Fibroblast of mammary gland (primary cell): ENCODE data around the gene C10orf105.

Experiments
- DNase-seq: peaks from one replicate; pipeline ENCODE4 v3.0.0-alpha.2; 2010; ENCODE audit warnings: low read depth
- H3K4me3 ChIP-seq: 2 replicates; pipeline ENCODE4 v1.5.1; 2011; ENCODE audit warnings: low read depth, mild to moderate bottlenecking, low read length, moderate library complexity; ENCODE audit not compliant: control insufficient read depth
- TF ChIP-seq, protein P1 (sequence below): conservative IDR thresholded peaks from 2 replicates; pipeline ENCODE4 v1.5.1; 2011; ENCODE audit warnings: low read depth, low read length, inconsistent platforms; ENCODE audit not compliant: control insufficient read depth, insufficient read depth

C10orf105 gene

DNA sequence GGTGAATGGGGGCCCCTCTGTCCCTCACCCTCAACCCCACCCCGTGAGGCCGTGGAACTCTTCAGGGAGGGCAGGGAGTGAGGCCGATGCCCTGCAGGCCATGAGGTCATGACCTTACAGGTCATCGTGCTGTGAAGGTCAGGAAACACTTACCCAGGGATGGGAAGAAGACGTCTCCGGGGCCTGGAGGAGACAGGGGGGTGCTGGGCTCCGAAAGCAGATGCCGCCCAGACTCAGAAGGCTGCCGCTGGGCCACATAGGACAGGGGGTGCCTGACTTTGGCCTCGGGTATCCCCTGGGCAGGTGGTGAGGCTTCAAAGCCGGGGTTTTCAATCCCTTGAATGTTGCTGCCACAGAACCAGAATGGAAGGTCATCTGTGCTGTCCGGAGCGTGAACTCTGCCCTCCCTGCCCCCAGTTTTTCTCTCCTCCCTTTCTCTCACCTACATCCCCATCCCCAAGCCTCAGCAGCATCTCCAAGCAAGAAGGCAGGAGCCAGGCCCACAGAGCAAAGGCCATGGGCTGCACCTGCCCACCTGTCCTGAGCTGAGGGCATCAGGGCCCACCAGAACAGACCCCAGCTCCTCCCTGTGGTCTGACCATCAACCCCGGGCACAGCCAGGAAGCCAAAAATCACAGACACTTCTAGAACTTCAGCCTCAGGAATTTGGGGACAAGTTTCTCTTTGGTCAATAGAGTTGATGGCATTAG lies 32.1 kb upstream of the C10orf105 start:
- no peak for DNase-seq
- TF ChIP-seq, protein P1, sequence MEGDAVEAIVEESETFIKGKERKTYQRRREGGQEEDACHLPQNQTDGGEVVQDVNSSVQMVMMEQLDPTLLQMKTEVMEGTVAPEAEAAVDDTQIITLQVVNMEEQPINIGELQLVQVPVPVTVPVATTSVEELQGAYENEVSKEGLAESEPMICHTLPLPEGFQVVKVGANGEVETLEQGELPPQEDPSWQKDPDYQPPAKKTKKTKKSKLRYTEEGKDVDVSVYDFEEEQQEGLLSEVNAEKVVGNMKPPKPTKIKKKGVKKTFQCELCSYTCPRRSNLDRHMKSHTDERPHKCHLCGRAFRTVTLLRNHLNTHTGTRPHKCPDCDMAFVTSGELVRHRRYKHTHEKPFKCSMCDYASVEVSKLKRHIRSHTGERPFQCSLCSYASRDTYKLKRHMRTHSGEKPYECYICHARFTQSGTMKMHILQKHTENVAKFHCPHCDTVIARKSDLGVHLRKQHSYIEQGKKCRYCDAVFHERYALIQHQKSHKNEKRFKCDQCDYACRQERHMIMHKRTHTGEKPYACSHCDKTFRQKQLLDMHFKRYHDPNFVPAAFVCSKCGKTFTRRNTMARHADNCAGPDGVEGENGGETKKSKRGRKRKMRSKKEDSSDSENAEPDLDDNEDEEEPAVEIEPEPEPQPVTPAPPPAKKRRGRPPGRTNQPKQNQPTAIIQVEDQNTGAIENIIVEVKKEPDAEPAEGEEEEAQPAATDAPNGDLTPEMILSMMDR = no peak

DNA sequence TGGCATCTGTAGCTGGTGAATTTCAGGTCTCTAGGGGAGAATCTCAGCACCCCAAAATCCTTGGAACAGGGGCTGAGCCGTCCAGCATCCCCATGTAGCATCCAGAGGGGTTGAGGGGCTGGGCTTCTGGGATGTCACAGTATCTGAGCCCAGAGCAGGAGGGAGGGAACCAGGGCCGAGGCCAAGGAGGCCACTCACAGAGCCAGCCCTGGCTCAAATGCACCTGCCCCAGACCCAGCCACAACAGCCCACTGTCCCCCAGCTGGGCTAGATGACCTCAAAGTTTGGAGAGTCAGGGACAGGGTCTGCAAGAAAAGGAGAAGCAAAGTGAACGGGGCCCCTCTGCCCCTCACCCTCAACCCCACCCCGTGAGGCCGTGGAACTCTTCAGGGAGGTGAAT lies 31.4 kb upstream of the C10orf105 start:
- no peak overlapping the region for H3K4me3 ChIP-seq
- no peak for DNase-seq
- TF ChIP-seq, protein P1 = no peak

More for the DNA sequence above, 32.1 kb upstream of the C10orf105 start:
- no peak overlapping the region for H3K4me3 ChIP-seq

DNA sequence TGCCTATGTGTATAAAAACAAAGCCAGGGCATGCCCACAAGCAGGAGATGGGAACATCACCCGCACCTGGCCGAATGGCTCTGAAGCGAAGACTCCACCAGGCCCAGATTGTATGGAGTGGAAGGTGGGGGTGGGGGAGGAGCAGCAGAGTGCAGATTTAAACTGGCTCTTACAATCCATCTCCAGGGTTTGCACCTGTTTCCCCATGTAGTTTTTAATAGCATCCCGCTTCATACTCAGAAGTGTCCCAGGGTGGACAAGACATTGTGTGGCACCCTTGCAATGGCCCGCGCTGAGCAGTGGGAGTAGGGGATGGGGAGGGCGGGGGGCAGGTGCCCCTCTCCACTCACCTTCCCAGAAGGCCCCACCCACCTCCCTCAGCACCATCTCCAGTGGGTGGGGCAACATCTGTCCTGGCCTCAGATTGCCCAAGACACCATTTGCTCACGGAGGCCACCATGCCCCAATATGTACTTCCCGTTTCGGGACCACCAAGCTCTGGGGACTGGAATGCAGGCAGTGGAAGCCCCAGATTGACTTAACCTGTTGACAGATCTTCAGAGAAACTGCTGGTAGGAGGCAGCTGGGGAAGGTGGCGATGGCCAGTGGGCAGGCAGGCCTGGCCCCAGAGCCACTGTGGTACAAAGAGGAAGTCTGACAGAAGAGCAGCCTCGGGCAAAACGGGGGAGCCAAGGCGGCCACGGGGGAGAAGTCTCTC lies 30.7 kb upstream of the C10orf105 start:
- TF ChIP-seq, protein P1 = no peak
- H3K4me3 ChIP-seq = no peak overlapping the region
- no peak for DNase-seq

DNA sequence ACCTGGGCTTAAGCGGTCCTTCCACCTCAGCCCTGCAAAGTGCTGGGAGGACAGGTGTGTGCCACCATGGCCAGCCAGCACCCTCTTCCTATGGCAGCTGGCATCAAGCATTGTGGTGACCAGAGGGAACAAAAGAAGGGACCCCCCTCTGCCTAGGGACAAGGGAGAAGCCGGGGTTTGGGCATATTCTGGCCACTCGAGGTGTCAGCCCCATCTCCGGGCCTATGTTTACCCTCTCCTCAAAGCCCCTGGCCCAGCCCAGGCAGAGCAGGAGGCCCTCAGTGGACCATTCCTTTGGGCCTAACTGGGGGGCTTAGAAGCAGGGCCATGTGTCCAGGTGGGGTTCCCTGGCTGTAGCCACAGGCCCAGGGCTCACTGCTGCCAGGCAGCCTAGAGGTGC lies 29.8 kb upstream of the C10orf105 start:
- no peak overlapping the region for H3K4me3 ChIP-seq
- no peak for DNase-seq
- TF ChIP-seq, protein P1 = no peak

DNA sequence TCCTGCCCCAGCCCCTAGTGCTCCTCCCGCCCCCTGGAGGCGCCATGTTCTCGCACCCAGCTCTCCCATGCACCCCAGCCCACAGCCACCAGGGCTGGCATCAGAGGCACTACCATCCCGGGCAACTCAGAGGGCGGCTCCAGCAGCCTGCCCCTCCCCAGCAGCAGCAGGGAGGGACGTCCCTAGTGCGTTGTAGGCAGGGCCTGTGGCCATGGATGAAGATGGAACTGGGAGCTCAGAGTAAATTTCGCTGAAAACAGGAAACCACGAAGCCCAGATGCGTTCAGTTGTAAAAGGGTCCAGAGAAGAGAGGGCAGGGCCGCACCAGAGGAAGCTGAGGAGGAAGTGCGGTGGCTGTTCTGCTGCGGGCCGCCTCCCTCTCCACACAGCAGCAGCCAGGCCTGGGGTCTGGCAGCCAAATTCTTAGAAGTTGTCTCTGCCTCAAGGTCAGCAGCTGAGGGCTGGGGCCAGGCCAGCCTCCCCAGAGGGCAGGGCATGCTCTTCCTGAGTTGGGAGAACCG lies 29.2 kb upstream of the C10orf105 start:
- no peak for DNase-seq
- TF ChIP-seq, protein P1 = no peak
- H3K4me3 ChIP-seq = no peak overlapping the region

DNA sequence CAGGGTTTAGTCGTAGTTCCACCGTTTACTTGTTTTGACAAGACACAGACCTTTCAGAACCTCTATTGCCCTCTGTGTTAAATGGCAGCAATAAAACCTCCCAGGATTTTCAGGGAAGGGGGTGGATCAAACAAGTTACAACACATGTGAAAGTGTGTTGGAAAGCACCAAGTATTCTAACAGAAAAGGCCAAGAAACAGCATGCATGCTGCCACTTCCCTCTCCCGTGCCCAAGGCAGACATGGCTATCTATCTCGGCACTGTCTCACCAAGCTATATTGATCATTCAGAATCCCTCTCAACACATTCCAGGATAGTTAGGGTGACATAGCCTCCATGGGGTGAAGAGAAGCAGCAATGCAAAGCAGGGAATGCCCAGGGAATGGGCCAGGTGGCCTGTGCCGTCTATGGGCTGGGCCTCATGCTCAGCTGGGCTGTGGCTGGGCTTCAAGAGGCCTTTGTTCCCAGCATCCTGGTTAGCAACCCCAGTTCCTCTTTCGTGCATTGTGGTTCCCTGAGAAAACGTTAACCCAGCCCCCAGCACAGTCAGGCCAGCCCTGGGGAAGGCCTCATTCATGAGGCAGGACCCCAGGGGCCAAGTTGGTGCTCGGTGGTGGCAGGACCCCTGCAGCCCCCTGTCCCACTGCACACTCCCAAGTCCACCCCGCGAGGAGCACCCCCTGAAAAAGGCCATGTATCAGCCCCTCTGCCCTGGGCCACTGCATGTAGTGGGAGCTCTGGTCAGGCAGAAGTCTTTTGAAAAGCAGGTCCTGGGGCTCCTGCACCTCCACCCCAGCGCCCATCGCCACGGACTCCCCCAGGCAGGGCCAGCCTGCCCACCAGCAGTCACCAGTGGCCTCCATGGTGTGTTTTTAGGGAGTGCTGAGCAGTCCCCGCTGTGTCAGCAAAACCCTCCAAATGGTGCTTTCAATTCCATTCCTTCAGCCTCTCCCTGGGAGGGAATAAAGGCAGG lies 28.3 kb upstream of the C10orf105 start:
- H3K4me3 ChIP-seq = no peak overlapping the region
- DNase-seq = no peak
- TF ChIP-seq, protein P1 = no peak
